ENCODE data around the gene HAO1. TPM values are rescaled to one million over a fixed set of nuclear protein-coding genes. Genes with fewer than 3 reads are reported as not detected.

The HAO1 gene
- polyA plus RNA-seq, 1 donor (not counting 4 experiments of a cell fraction or from before 2014, with no cell fraction given): not detected

- Histone ChIP-seq H3K4me1 (ENCODE audit: control insufficient read depth, extremely low read depth, insufficient read depth, low read length) (no peaks in the 10 kb centered on the region), H3K27me3 (ENCODE audit: control insufficient read depth, extremely low read depth, insufficient read depth, low read length) (no peaks in the 10 kb centered on the region), H3K9me3 (ENCODE audit: control insufficient read depth, low read depth, low read length) (no peaks in the 10 kb centered on the region), H3K79me2 (ENCODE audit: control insufficient read depth, insufficient read depth, low read length) (no peaks in the 10 kb centered on the region), H2AFZ (ENCODE audit: control insufficient read depth, low read length) (no peak overlapping the region), H3K9ac (ENCODE audit: control insufficient read depth, extremely low read depth, insufficient read depth, low read length) (no peak overlapping the region), H3K27ac (ENCODE audit: control insufficient read depth, insufficient read depth, low read length) (no peak overlapping the region), H3K4me3 (ENCODE audit: control insufficient read depth in 2 of 3, extremely low read depth in 1 of 3, insufficient read depth in 2 of 3, low read depth in 1 of 3, low read length in 3 of 3) (no peak overlapping the region), H4K20me1 (ENCODE audit: control insufficient read depth, extremely low read depth, insufficient read depth, low read length) (no peaks in the 10 kb centered on the region), H3K4me2 (ENCODE audit: control insufficient read depth, extremely low read depth, insufficient read depth, low read depth, low read length) (no peak overlapping the region), H3K36me3 (ENCODE audit: control insufficient read depth in 2 of 2, extremely low read depth in 1 of 2, insufficient read depth in 2 of 2, low read length in 2 of 2) (no peaks in the 10 kb centered on the region), H3K9me1 (ENCODE audit: control insufficient read depth, extremely low read depth, insufficient read depth, low read length) (no peaks in the 10 kb centered on the region)
- TF ChIP-seq CTCF (optimal IDR thresholded peaks at IDR 0.05 in 1 of 3, IDR thresholded peaks at IDR 0.05 in 1 of 3, conservative IDR thresholded peaks at IDR 0.05 in 1 of 3; ENCODE audit: extremely low read depth in 1 of 3, insufficient read depth in 2 of 3, low read length in 3 of 3): no peak
- TF ChIP-seq EZH2 (IDR thresholded peaks at IDR 0.05; ENCODE audit: low read length): no peak
- dilution Hi-C loops (cut with MboI; ENCODE audit: extremely low pct_ligation_motif_present, low sequenced_read_pairs): no loop called here
- DNase-seq (ENCODE audit: low read depth, low spot score): no peak
- FAIRE-seq: no peak
Observed at GRCh38 chr20:7883741-7884140, 56.5 kb downstream of the HAO1 start.

- Histone ChIP-seq H3K27me3 (ENCODE audit: control insufficient read depth, extremely low read depth, insufficient read depth, low read length) (no peaks in the 10 kb centered on the region), H3K9ac (ENCODE audit: control insufficient read depth, extremely low read depth, insufficient read depth, low read length) (no peak overlapping the region), H3K4me2 (ENCODE audit: control insufficient read depth, extremely low read depth, insufficient read depth, low read depth, low read length) (no peak overlapping the region), H3K79me2 (ENCODE audit: control insufficient read depth, insufficient read depth, low read length) (no peaks in the 10 kb centered on the region), H3K9me3 (ENCODE audit: control insufficient read depth, low read depth, low read length) (no peaks in the 10 kb centered on the region), H4K20me1 (ENCODE audit: control insufficient read depth, extremely low read depth, insufficient read depth, low read length) (no peaks in the 10 kb centered on the region), H3K4me3 (ENCODE audit: control insufficient read depth in 2 of 3, extremely low read depth in 1 of 3, insufficient read depth in 2 of 3, low read depth in 1 of 3, low read length in 3 of 3) (no peak overlapping the region), H2AFZ (ENCODE audit: control insufficient read depth, low read length) (no peak overlapping the region), H3K4me1 (ENCODE audit: control insufficient read depth, extremely low read depth, insufficient read depth, low read length) (no peaks in the 10 kb centered on the region), H3K9me1 (ENCODE audit: control insufficient read depth, extremely low read depth, insufficient read depth, low read length) (no peaks in the 10 kb centered on the region), H3K36me3 (ENCODE audit: control insufficient read depth in 2 of 2, extremely low read depth in 1 of 2, insufficient read depth in 2 of 2, low read length in 2 of 2) (no peaks in the 10 kb centered on the region), H3K27ac (ENCODE audit: control insufficient read depth, insufficient read depth, low read length) (no peak overlapping the region)
- no peak for FAIRE-seq
- dilution Hi-C loops (cut with MboI; ENCODE audit: extremely low pct_ligation_motif_present, low sequenced_read_pairs): no loop called here
- TF ChIP-seq CTCF (optimal IDR thresholded peaks at IDR 0.05 in 1 of 3, IDR thresholded peaks at IDR 0.05 in 1 of 3, conservative IDR thresholded peaks at IDR 0.05 in 1 of 3; ENCODE audit: extremely low read depth in 1 of 3, insufficient read depth in 2 of 3, low read length in 3 of 3) (no peak), EZH2 (IDR thresholded peaks at IDR 0.05; ENCODE audit: low read length) (no peak)
- DNase-seq (ENCODE audit: low read depth, low spot score): no peak
Observed at GRCh38 chr20:7883309-7883708, 56.9 kb downstream of the HAO1 start.
